Trophoblast cell (in vitro differentiated cells and primary cell): ENCODE results near the gene NOL6.
"Not testable (repeated sequence)": the region's sequence is repeated elsewhere in the genome, so short reads cannot be mapped to it uniquely, and the experiment has no call there.

Experiments
- DNase-seq, 2 donors: peaks; one replicate each; pipeline ENCODE4 v3.0.0-alpha.2; 2016
- H2AFZ ChIP-seq: 2 replicates; pipeline ENCODE4 v1.6.1; 2013; ENCODE audit warnings: low read length, moderate library complexity, mild to moderate bottlenecking; ENCODE audit not compliant: insufficient read depth, poor library complexity
- H2AK5ac ChIP-seq: 2 replicates; pipeline ENCODE4 v1.6.1; 2013; ENCODE audit warnings: mild to moderate bottlenecking, low read length
- H2BK120ac ChIP-seq: 2 replicates; pipeline ENCODE4 v1.6.1; 2013; ENCODE audit warnings: low read length, mild to moderate bottlenecking, moderate library complexity; ENCODE audit not compliant: insufficient read depth, poor library complexity
- H2BK12ac ChIP-seq: 2 replicates; pipeline ENCODE4 v1.6.1; 2013; ENCODE audit warnings: mild to moderate bottlenecking, low read length, moderate library complexity
- H2BK5ac ChIP-seq: 2 replicates; pipeline ENCODE4 v1.6.1; 2013; ENCODE audit warnings: low read length, low read depth, moderate library complexity, mild to moderate bottlenecking; ENCODE audit not compliant: poor library complexity
- H3K14ac ChIP-seq: 2 replicates; pipeline ENCODE4 v1.6.1; 2013; ENCODE audit warnings: mild to moderate bottlenecking, low read length
- H3K18ac ChIP-seq: 2 replicates; pipeline ENCODE4 v1.6.1; 2013; ENCODE audit warnings: mild to moderate bottlenecking, low read length
- H3K23ac ChIP-seq: 2 replicates; pipeline ENCODE4 v1.6.1; 2013; ENCODE audit warnings: low read length
- H3K27ac ChIP-seq: 2 replicates; pipeline ENCODE4 v1.5.1; 2013; ENCODE audit warnings: low read depth, mild to moderate bottlenecking, inconsistent platforms, low read length, moderate library complexity
- H3K27me3 ChIP-seq: 2 replicates; pipeline ENCODE4 v1.6.1; 2013; ENCODE audit warnings: inconsistent platforms, mild to moderate bottlenecking, low read length, moderate library complexity; ENCODE audit not compliant: insufficient read depth
- H3K36me3 ChIP-seq, 2 experiments: 1 replicate in 1 of 2; 2 replicates in 1 of 2; pipeline ENCODE4 v1.6.1; 2013; ENCODE audit warnings: low read length in 2 of 2, mild to moderate bottlenecking in 2 of 2, moderate library complexity in 1 of 2; ENCODE audit not compliant: insufficient read depth in 2 of 2, control insufficient read depth in 1 of 2
- H3K4ac ChIP-seq: 2 replicates; pipeline ENCODE4 v1.6.1; 2013; ENCODE audit warnings: low read depth, mild to moderate bottlenecking, low read length, moderate library complexity
- H3K4me1 ChIP-seq, 2 experiments: 1 replicate in 1 of 2; 2 replicates in 1 of 2; pipeline ENCODE4 v1.6.1; 2013; ENCODE audit warnings: low read length in 2 of 2, mild to moderate bottlenecking in 2 of 2, moderate library complexity in 1 of 2; ENCODE audit not compliant: insufficient read depth in 2 of 2, control insufficient read depth in 1 of 2
- H3K4me2 ChIP-seq: 2 replicates; pipeline ENCODE4 v1.6.1; 2013; ENCODE audit warnings: inconsistent platforms, mild to moderate bottlenecking, low read length, moderate library complexity
- H3K4me3 ChIP-seq: 2 replicates; pipeline ENCODE4 v1.5.1; 2013; ENCODE audit warnings: mild to moderate bottlenecking, low read depth, low read length, inconsistent platforms
- H3K79me1 ChIP-seq: one replicate; pipeline ENCODE4 v1.6.1; 2013; ENCODE audit warnings: low read length
- H3K79me2 ChIP-seq: 2 replicates; pipeline ENCODE4 v1.6.1; 2013; ENCODE audit warnings: low read length, mild to moderate bottlenecking; ENCODE audit not compliant: control insufficient read depth, insufficient read depth, poor library complexity
- H3K9ac ChIP-seq: 2 replicates; pipeline ENCODE4 v1.6.1; 2013; ENCODE audit warnings: mild to moderate bottlenecking, low read length
- H3K9me3 ChIP-seq: 2 replicates; pipeline ENCODE4 v1.6.1; 2013; ENCODE audit warnings: low read depth, mild to moderate bottlenecking, control low read depth, inconsistent platforms, low read length; ENCODE audit not compliant: insufficient read depth
- H4K12ac ChIP-seq: 2 replicates; pipeline ENCODE4 v1.6.1; 2013; ENCODE audit warnings: low read depth, mild to moderate bottlenecking, low read length, moderate library complexity
- H4K8ac ChIP-seq: 2 replicates; pipeline ENCODE4 v1.6.1; 2013; ENCODE audit warnings: low read depth, mild to moderate bottlenecking, low read length, moderate library complexity
- H4K91ac ChIP-seq: one replicate; pipeline ENCODE4 v1.6.1; 2013; ENCODE audit warnings: low read depth, mild to moderate bottlenecking, low read length, moderate library complexity
- WGBS: extraction: QIAGEN DNeasy Blood & Tissue Kit; methylation state at CpG from one replicate; pipeline ENCODE4 v1.1.7; 2013; ENCODE audit warnings: missing lambda C conversion rate; ENCODE audit not compliant: insufficient read length, insufficient coverage; ENCODE audit errors: extremely low coverage; 5-methylcytosine and 5-hydroxymethylcytosine counted together

Gene NOL6

GRCh38 chr9:33459115-33459514, 14.6 kb downstream of the NOL6 start:
- no peaks in the 10 kb centered on the region for H3K4me1 ChIP-seq
- H2AK5ac ChIP-seq, result no peak overlapping the region
- H3K4me3 ChIP-seq, result no peak overlapping the region
- no peaks in the 10 kb centered on the region for H3K79me2 ChIP-seq
- no peak overlapping the region for H3K27ac ChIP-seq
- no peak overlapping the region for H4K91ac ChIP-seq
- no peak overlapping the region for H2BK120ac ChIP-seq
- no peaks in the 10 kb centered on the region for H3K79me1 ChIP-seq
- no CpG with 5 or more reads among the region's 3 CpGs for WGBS
- peaks cover 25 to 33% of the 10 kb centered on the region in 2 experiments for H3K36me3 ChIP-seq
- H2BK5ac ChIP-seq, result no peak overlapping the region
- H3K9ac ChIP-seq, result no peak overlapping the region
- H3K4ac ChIP-seq, result no peak overlapping the region
- H4K8ac ChIP-seq, result no peak overlapping the region
- no peak overlapping the region for H2BK12ac ChIP-seq
- H3K27me3 ChIP-seq, result no peaks in the 10 kb centered on the region
- no peak overlapping the region for H3K18ac ChIP-seq
- no peak for DNase-seq
- H3K9me3 ChIP-seq, result no peaks in the 10 kb centered on the region
- no peak overlapping the region for H4K12ac ChIP-seq
- H3K14ac ChIP-seq, result no peak overlapping the region
- no peak overlapping the region for H2AFZ ChIP-seq
- no peak overlapping the region for H3K4me2 ChIP-seq
- H3K23ac ChIP-seq, result no peak overlapping the region

GRCh38 chr9:33458444-33458843, 15.3 kb downstream of the NOL6 start:
- Histone ChIP-seq H3K9me3 (no peaks in the 10 kb centered on the region), H4K91ac (no peak overlapping the region), H3K79me1 (no peaks in the 10 kb centered on the region), H4K12ac (no peak overlapping the region), H3K27ac (no peak overlapping the region), H2BK12ac (no peak overlapping the region), H3K14ac (no peak overlapping the region), H3K4me3 (no peak overlapping the region), H2AFZ (no peak overlapping the region), H3K4ac (no peak overlapping the region), H3K36me3 (peaks cover 19 to 26% of the 10 kb centered on the region in 2 experiments), H3K79me2 (no peaks in the 10 kb centered on the region), H3K4me1 (no peaks in the 10 kb centered on the region), H3K4me2 (no peak overlapping the region), H2BK5ac (no peak overlapping the region), H2BK120ac (no peak overlapping the region), H3K18ac (no peak overlapping the region), H3K23ac (no peak overlapping the region), H2AK5ac (no peak overlapping the region), H3K27me3 (no peaks in the 10 kb centered on the region), H3K9ac (no peak overlapping the region), H4K8ac (no peak overlapping the region)
- peak; percentile 45 to 52 for DNase-seq
- no CpG with 5 or more reads among the region's 4 CpGs for WGBS

- H3K4me3 ChIP-seq, result no peak overlapping the region
- peak in 1 of 2 donors; percentile 37 for DNase-seq
- H4K12ac ChIP-seq, result no peak overlapping the region
- no peak overlapping the region for H3K4ac ChIP-seq
- H4K91ac ChIP-seq, result no peak overlapping the region
- H3K4me1 ChIP-seq, result peaks cover 3 to 5% of the 10 kb centered on the region in 2 experiments
- no peak overlapping the region for H2AFZ ChIP-seq
- no peak overlapping the region for H2BK5ac ChIP-seq
- no peak overlapping the region for H2AK5ac ChIP-seq
- H3K27me3 ChIP-seq, result no peaks in the 10 kb centered on the region
- no peak overlapping the region for H2BK120ac ChIP-seq
- H3K36me3 ChIP-seq, result peaks cover 0 to 3% of the 10 kb centered on the region in 2 experiments
- H3K23ac ChIP-seq, result no peak overlapping the region
- H3K9me3 ChIP-seq, result no peaks in the 10 kb centered on the region
- H3K27ac ChIP-seq, result no peak overlapping the region
- H3K9ac ChIP-seq, result no peak overlapping the region
- WGBS, result no CpG with 5 or more reads among the region's 7 CpGs
- H3K79me1 ChIP-seq, result peaks cover 2% of the 10 kb centered on the region
- H3K14ac ChIP-seq, result no peak overlapping the region
- no peak overlapping the region for H2BK12ac ChIP-seq
- no peak overlapping the region for H4K8ac ChIP-seq
- no peak overlapping the region for H3K4me2 ChIP-seq
- H3K18ac ChIP-seq, result no peak overlapping the region
- H3K79me2 ChIP-seq, result no peaks in the 10 kb centered on the region
Observed at GRCh38 chr9:33455945-33456344, 17.8 kb downstream of the NOL6 start.

GRCh38 chr9:33455456-33455855, 18.3 kb downstream of the NOL6 start:
- H2AFZ ChIP-seq, H3K36me3 ChIP-seq, H3K79me2 ChIP-seq, H3K9me3 ChIP-seq, H3K4ac ChIP-seq, DNase-seq, H3K18ac ChIP-seq, H2BK120ac ChIP-seq, H2BK12ac ChIP-seq, H4K8ac ChIP-seq, H3K9ac ChIP-seq, H3K79me1 ChIP-seq, H3K23ac ChIP-seq, H2AK5ac ChIP-seq, H4K12ac ChIP-seq, H4K91ac ChIP-seq, H3K14ac ChIP-seq, H3K4me1 ChIP-seq, H2BK5ac ChIP-seq, H3K27ac ChIP-seq, H3K27me3 ChIP-seq, H3K4me3 ChIP-seq, H3K4me2 ChIP-seq: not testable (repeated sequence)
- WGBS, result no CpG with 5 or more reads among the region's 8 CpGs
